NCI-H146 treated with DMSO at 0.1 percent for 48 hours (cell line): Measurements from ENCODE around the gene NMRAL1.

Source experiments
- DNase-seq: peaks from one replicate; lab custom pipeline; 2025; ENCODE audit not compliant: unreplicated experiment; lab: John Stamatoyannopoulos, UW

The NMRAL1 gene

GRCh38 chr16:4467916-4468315 is 6.5 kb downstream of the NMRAL1 start:
- no peak for DNase-seq

GRCh38 chr16:4465977-4466779 is 8.2 kb downstream of the NMRAL1 start:
- no peak for DNase-seq

- DNase-seq = no peak
Observed at GRCh38 chr16:4463522-4464163, 10.8 kb downstream of the NMRAL1 start.

GRCh38 chr16:4461250-4462085 is 13.0 kb downstream of the NMRAL1 start:
- DNase-seq = no peak

GRCh38 chr16:4460936-4461249 is 13.5 kb downstream of the NMRAL1 start:
- DNase-seq = no peak

GRCh38 chr16:4455951-4456350 is 18.5 kb downstream of the NMRAL1 start:
- DNase-seq = no peak

- DNase-seq = no peak
Observed at GRCh38 chr16:4455081-4455480, 19.3 kb downstream of the NMRAL1 start.

GRCh38 chr16:4454623-4455022 is 19.8 kb downstream of the NMRAL1 start:
- no peak for DNase-seq

- DNase-seq = no peak
Observed at GRCh38 chr16:4452674-4453073, 21.8 kb downstream of the NMRAL1 start.

- DNase-seq = no peak
Observed at GRCh38 chr16:4450931-4451519, 23.4 kb downstream of the NMRAL1 start.

GRCh38 chr16:4450430-4450829 is 24.0 kb downstream of the NMRAL1 start:
- DNase-seq = no peak

GRCh38 chr16:4443986-4444385 is 30.4 kb downstream of the NMRAL1 start:
- no peak for DNase-seq

- DNase-seq = no peak
Observed at GRCh38 chr16:4443271-4443670, 31.2 kb downstream of the NMRAL1 start.

- no peak for DNase-seq
Observed at GRCh38 chr16:4442371-4442770, 32.1 kb downstream of the NMRAL1 start.

- DNase-seq = no peak
Observed at GRCh38 chr16:4437366-4437765, 37.1 kb downstream of the NMRAL1 start.

GRCh38 chr16:4435337-4436067 is 38.9 kb downstream of the NMRAL1 start:
- no peak for DNase-seq

GRCh38 chr16:4433914-4434787 is 40.3 kb downstream of the NMRAL1 start:
- no peak for DNase-seq

- no peak for DNase-seq
Observed at GRCh38 chr16:4433228-4433627, 41.2 kb downstream of the NMRAL1 start.

- no peak for DNase-seq
Observed at GRCh38 chr16:4431023-4431422, 43.4 kb downstream of the NMRAL1 start.

- DNase-seq = no peak
Observed at GRCh38 chr16:4428500-4428899, 45.9 kb downstream of the NMRAL1 start.
